Activated CD8-positive, alpha-beta T cell treated with anti-CD3 and anti-CD28 coated beads, Interleukin-2, amount 10 ng/mL, durations not matched to agents 7 days and 5 days (primary cell): ENCODE data around the gene METTL21A. TPM values are rescaled to one million over a fixed set of nuclear protein-coding genes. Genes with fewer than 3 reads are reported as not detected.

ENCODE experiments used
- ATAC-seq: fragments of 150-1000 bp; cut with Tn5 transposase; one replicate; pipeline ENCODE4 v1.10.0; 2021; ENCODE audit warnings: moderate library complexity
- CTCF ChIA-PET: fragments of 350-600 bp; sonication (Branson Sonifier 250); formaldehyde crosslinking; loops from one replicate; lab custom pipeline; 2021; ENCODE audit warnings: antibody characterized with exemption; lab: Charles Lee
- POLR2A ChIA-PET: fragments of 350-600 bp; sonication (Branson Sonifier 250); formaldehyde crosslinking; loops from one replicate; lab custom pipeline; 2021; ENCODE audit warnings: antibody characterized with exemption; lab: Charles Lee
- DNase-seq: peaks from one replicate; pipeline ENCODE4 v3.0.0-alpha.2; 2020
- H3K27ac Mint-ChIP-seq: one replicate; pipeline ENCODE4 v1.8.0; 2021; ENCODE audit warnings: mild to moderate bottlenecking, mixed read lengths
- H3K27me3 Mint-ChIP-seq: one replicate; pipeline ENCODE4 v1.8.0; 2021; ENCODE audit warnings: low read depth, mixed read lengths
- H3K36me3 Mint-ChIP-seq: one replicate; pipeline ENCODE4 v1.8.0; 2021; ENCODE audit warnings: low read depth, mixed read lengths
- H3K4me1 Mint-ChIP-seq: one replicate; pipeline ENCODE4 v1.8.0; 2021; ENCODE audit warnings: low read depth, mixed read lengths
- H3K4me3 Mint-ChIP-seq: one replicate; pipeline ENCODE4 v1.8.0; 2021; ENCODE audit warnings: mild to moderate bottlenecking, mixed read lengths
- H3K9me3 Mint-ChIP-seq: one replicate; pipeline ENCODE4 v1.8.0; 2022; ENCODE audit warnings: mixed read lengths; ENCODE audit not compliant: insufficient read depth
- total RNA-seq, 2 experiments: library from RNA; stranded (reverse); gene quantifications; one replicate each; pipeline ENCODE4 v1.2.3, GENCODE V29; 2021

METTL21A gene
- total RNA-seq, 2 experiments from 2014 or later: 22.9 TPM

GRCh38 chr2:207619764-207620203 is 5.4 kb downstream of the METTL21A start:
- DNase-seq: no peak
- H3K27ac Mint-ChIP-seq: peak overlapping the region; percentile 56
- H3K9me3 Mint-ChIP-seq: no peaks in the 10 kb centered on the region
- CTCF ChIA-PET: interaction anchor here (1.2 kb wide), 1 partner anchor 10 kb away, joined by 3 read pairs; no protein-coding TSS in a partner anchor
- no peak for ATAC-seq
- H3K27me3 Mint-ChIP-seq: no peaks in the 10 kb centered on the region
- no peak overlapping the region for H3K4me3 Mint-ChIP-seq
- H3K36me3 Mint-ChIP-seq: peaks cover 60% of the 10 kb centered on the region
- H3K4me1 Mint-ChIP-seq: peaks cover 49% of the 10 kb centered on the region
- POLR2A ChIA-PET: interaction anchor here (1.1 kb wide), 1 partner anchor 72 kb away, joined by 3 read pairs; no protein-coding TSS in a partner anchor

GRCh38 chr2:207617011-207617671 is 8.1 kb downstream of the METTL21A start:
- H3K4me1 Mint-ChIP-seq: peaks cover 29% of the 10 kb centered on the region
- ChIA-PET POLR2A (interaction anchor here (1.0 kb wide), 1 partner anchor 8 kb away, joined by 3 read pairs; the partner anchor contains the start of gene METTL21A), CTCF (interaction anchor here (0.5 kb wide), 1 partner anchor 44 kb away, joined by 3 read pairs; no protein-coding TSS in a partner anchor)
- ATAC-seq (no peak), DNase-seq (no peak)
- no peaks in the 10 kb centered on the region for H3K9me3 Mint-ChIP-seq
- no peaks in the 10 kb centered on the region for H3K27me3 Mint-ChIP-seq
- peaks cover 56% of the 10 kb centered on the region for H3K36me3 Mint-ChIP-seq
- H3K4me3 Mint-ChIP-seq: no peak overlapping the region
- no peak overlapping the region for H3K27ac Mint-ChIP-seq

GRCh38 chr2:207616185-207616584 is 9.0 kb downstream of the METTL21A start:
- Mint-ChIP-seq H3K4me1 (peaks cover 20% of the 10 kb centered on the region), H3K9me3 (no peaks in the 10 kb centered on the region), H3K27ac (no peak overlapping the region), H3K4me3 (no peak overlapping the region), H3K27me3 (no peaks in the 10 kb centered on the region), H3K36me3 (peaks cover 49% of the 10 kb centered on the region)
- ATAC-seq (no peak), DNase-seq (no peak)
- ChIA-PET POLR2A (no interaction called here), CTCF (no interaction called here)

GRCh38 chr2:207614824-207615223 is 10.4 kb downstream of the METTL21A start:
- Mint-ChIP-seq H3K4me3 (no peak overlapping the region), H3K27ac (no peak overlapping the region), H3K36me3 (peaks cover 39% of the 10 kb centered on the region), H3K27me3 (no peaks in the 10 kb centered on the region), H3K4me1 (peaks cover 9% of the 10 kb centered on the region), H3K9me3 (no peaks in the 10 kb centered on the region)
- ATAC-seq (no peak), DNase-seq (no peak)
- ChIA-PET POLR2A (interaction anchor here (1.0 kb wide), 1 partner anchor 11 kb away, joined by 3 read pairs; no protein-coding TSS in a partner anchor), CTCF (no interaction called here)

GRCh38 chr2:207612714-207613113 is 12.5 kb downstream of the METTL21A start:
- ChIA-PET CTCF (no interaction called here), POLR2A (interaction anchor here (1.4 kb wide), 1 partner anchor 12 kb away, joined by 4 read pairs; the partner anchor contains the start of gene METTL21A)
- H3K36me3 Mint-ChIP-seq: peaks cover 47% of the 10 kb centered on the region
- no peak for DNase-seq
- no peak for ATAC-seq
- H3K27ac Mint-ChIP-seq: no peak overlapping the region
- no peaks in the 10 kb centered on the region for H3K9me3 Mint-ChIP-seq
- peaks cover 4% of the 10 kb centered on the region for H3K4me1 Mint-ChIP-seq
- no peaks in the 10 kb centered on the region for H3K27me3 Mint-ChIP-seq
- H3K4me3 Mint-ChIP-seq: no peak overlapping the region

- DNase-seq: no peak
- no peak for ATAC-seq
- peaks cover 21% of the 10 kb centered on the region for H3K4me1 Mint-ChIP-seq
- H3K27ac Mint-ChIP-seq: no peak overlapping the region
- no peaks in the 10 kb centered on the region for H3K9me3 Mint-ChIP-seq
- no peak overlapping the region for H3K4me3 Mint-ChIP-seq
- peaks cover 36% of the 10 kb centered on the region for H3K36me3 Mint-ChIP-seq
- ChIA-PET POLR2A (no interaction called here), CTCF (no interaction called here)
- H3K27me3 Mint-ChIP-seq: no peaks in the 10 kb centered on the region
These were observed 18.4 kb downstream of the METTL21A start for GRCh38 chr2:207606829-207607228.

- ATAC-seq (no peak), DNase-seq (no peak)
- H3K36me3 Mint-ChIP-seq: peaks cover 41% of the 10 kb centered on the region
- CTCF ChIA-PET: no interaction called here
- no peak overlapping the region for H3K27ac Mint-ChIP-seq
- H3K4me3 Mint-ChIP-seq: no peak overlapping the region
- POLR2A ChIA-PET: no interaction called here
- H3K9me3 Mint-ChIP-seq: no peaks in the 10 kb centered on the region
- H3K4me1 Mint-ChIP-seq: peaks cover 25% of the 10 kb centered on the region
- no peaks in the 10 kb centered on the region for H3K27me3 Mint-ChIP-seq
These were observed 18.8 kb downstream of the METTL21A start for GRCh38 chr2:207606399-207606798.

GRCh38 chr2:207603486-207603885 is 21.7 kb downstream of the METTL21A start:
- Mint-ChIP-seq H3K27ac (no peak overlapping the region), H3K4me3 (no peak overlapping the region), H3K27me3 (no peaks in the 10 kb centered on the region), H3K4me1 (peaks cover 27% of the 10 kb centered on the region), H3K36me3 (peaks cover 44% of the 10 kb centered on the region), H3K9me3 (no peaks in the 10 kb centered on the region)
- ChIA-PET CTCF (no interaction called here), POLR2A (interaction anchor here (0.6 kb wide), 1 partner anchor 262 kb away, joined by 3 read pairs; no protein-coding TSS in a partner anchor)
- no peak for ATAC-seq
- DNase-seq: no peak

GRCh38 chr2:207601774-207602173 is 23.4 kb downstream of the METTL21A start:
- H3K27ac Mint-ChIP-seq: no peak overlapping the region
- ChIA-PET POLR2A (no interaction called here), CTCF (interaction anchor here (1.0 kb wide), 1 partner anchor 24 kb away, joined by 3 read pairs; no protein-coding TSS in a partner anchor)
- H3K9me3 Mint-ChIP-seq: no peaks in the 10 kb centered on the region
- H3K27me3 Mint-ChIP-seq: no peaks in the 10 kb centered on the region
- no peak overlapping the region for H3K4me3 Mint-ChIP-seq
- DNase-seq: no peak
- peaks cover 27% of the 10 kb centered on the region for H3K4me1 Mint-ChIP-seq
- peaks cover 41% of the 10 kb centered on the region for H3K36me3 Mint-ChIP-seq
- no peak for ATAC-seq

GRCh38 chr2:207600231-207600630 is 25.0 kb downstream of the METTL21A start:
- Mint-ChIP-seq H3K9me3 (no peaks in the 10 kb centered on the region), H3K36me3 (peaks cover 44% of the 10 kb centered on the region), H3K27me3 (no peaks in the 10 kb centered on the region), H3K4me1 (peaks cover 31% of the 10 kb centered on the region), H3K27ac (no peak overlapping the region), H3K4me3 (no peak overlapping the region)
- DNase-seq (no peak), ATAC-seq (no peak)
- CTCF ChIA-PET: no interaction called here
- POLR2A ChIA-PET: interaction anchor here (0.6 kb wide), 1 partner anchor 70 kb away, joined by 3 read pairs; no protein-coding TSS in a partner anchor

- H3K4me1 Mint-ChIP-seq: peaks cover 31% of the 10 kb centered on the region
- ChIA-PET CTCF (interaction anchor here (0.9 kb wide), 1 partner anchor 66 kb away, joined by 3 read pairs; no protein-coding TSS in a partner anchor), POLR2A (interaction anchor here (0.6 kb wide), 1 partner anchor 69 kb away, joined by 3 read pairs; no protein-coding TSS in a partner anchor)
- no peaks in the 10 kb centered on the region for H3K9me3 Mint-ChIP-seq
- no peaks in the 10 kb centered on the region for H3K27me3 Mint-ChIP-seq
- H3K4me3 Mint-ChIP-seq: no peak overlapping the region
- H3K36me3 Mint-ChIP-seq: peaks cover 42% of the 10 kb centered on the region
- no peak for DNase-seq
- no peak for ATAC-seq
- H3K27ac Mint-ChIP-seq: no peak overlapping the region
These were observed 25.6 kb downstream of the METTL21A start for GRCh38 chr2:207599636-207600035.

- no peak for DNase-seq
- peaks cover 14% of the 10 kb centered on the region for H3K4me1 Mint-ChIP-seq
- peaks cover 16% of the 10 kb centered on the region for H3K9me3 Mint-ChIP-seq
- CTCF ChIA-PET: no interaction called here
- POLR2A ChIA-PET: interaction anchor here (0.9 kb wide), 1 partner anchor 63 kb away, joined by 3 read pairs; no protein-coding TSS in a partner anchor
- H3K27ac Mint-ChIP-seq: no peak overlapping the region
- ATAC-seq: no peak
- H3K36me3 Mint-ChIP-seq: peaks cover 61% of the 10 kb centered on the region
- no peak overlapping the region for H3K4me3 Mint-ChIP-seq
- no peaks in the 10 kb centered on the region for H3K27me3 Mint-ChIP-seq
These were observed 30.5 kb downstream of the METTL21A start for GRCh38 chr2:207594731-207595130.
